ENCODE data around the gene TPP1.

Gene TPP1

DNA sequence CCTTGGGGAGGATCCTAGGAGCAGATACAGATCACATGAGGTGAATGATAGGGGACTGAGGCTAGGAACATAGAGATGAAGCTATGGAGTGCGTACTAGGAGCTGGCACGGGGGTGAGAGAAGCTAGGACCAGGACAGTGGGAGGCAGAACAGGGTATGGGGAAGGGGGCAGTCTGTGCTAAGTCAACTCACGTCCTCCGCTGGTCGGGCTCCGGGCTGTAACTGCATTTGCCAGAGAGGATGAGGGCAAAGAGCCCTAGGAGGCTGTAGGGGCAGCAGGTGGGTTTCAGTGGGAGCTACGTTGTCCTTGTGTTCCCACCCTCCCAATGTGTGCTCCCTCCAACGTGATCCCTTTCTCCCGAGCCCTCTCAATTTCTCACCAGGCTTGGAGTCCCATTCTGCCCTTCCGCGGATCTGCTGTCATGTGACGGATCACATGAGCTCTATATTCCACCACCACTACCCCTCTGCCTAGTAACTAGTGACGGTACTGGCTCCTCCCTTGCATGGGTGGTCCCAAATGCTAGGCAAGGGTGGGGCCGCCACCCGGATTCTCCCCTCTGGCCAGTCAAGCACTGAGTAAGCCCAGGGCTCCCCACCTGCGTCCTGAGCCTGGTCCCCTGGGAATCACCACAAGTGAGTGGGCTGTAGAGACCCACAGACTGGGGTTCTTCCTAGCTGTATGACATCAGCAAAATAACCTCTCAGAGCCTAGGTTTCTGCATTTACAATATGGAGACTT lies at the start of gene TPP1:
Gene TPP1, minus strand, starts transcription at position 419 of the 742 bp plus-strand sequence. Its CDS starts 22 bp downstream, at position 397.
- DNase-seq: peak; percentile 77 to 93

DNA sequence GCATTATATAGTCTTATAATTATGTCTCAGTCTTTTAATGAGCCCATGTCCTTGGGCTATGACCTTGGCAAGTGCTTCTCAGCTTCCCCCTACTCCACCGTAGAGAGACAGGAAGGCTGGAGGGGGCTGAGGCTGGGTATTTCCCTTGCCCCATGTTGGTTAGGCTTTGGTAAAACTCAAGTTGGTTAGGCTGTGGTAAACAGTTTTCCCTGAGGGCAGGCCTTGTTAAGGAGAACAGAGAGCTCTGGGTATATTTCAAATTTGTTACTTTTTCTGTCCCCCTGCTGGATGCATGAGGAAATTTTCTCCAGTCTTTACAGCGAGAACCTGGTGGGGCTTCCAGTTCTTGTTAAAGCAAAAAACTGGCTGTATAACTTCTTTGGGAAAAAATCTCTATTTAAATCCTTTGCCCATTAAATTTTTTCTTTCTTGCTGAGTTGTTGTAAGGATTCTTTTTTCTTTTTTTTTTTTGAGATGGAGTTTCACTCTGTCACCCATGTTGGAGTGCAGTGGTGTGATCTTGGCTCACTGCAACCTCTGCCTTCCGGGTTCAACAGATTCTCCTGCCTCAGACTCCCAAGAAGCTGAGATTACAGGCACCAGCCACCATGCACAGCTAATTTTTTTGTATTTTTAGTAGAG lies 48.6 kb upstream of the TPP1 start:
- no peak for DNase-seq

DNA sequence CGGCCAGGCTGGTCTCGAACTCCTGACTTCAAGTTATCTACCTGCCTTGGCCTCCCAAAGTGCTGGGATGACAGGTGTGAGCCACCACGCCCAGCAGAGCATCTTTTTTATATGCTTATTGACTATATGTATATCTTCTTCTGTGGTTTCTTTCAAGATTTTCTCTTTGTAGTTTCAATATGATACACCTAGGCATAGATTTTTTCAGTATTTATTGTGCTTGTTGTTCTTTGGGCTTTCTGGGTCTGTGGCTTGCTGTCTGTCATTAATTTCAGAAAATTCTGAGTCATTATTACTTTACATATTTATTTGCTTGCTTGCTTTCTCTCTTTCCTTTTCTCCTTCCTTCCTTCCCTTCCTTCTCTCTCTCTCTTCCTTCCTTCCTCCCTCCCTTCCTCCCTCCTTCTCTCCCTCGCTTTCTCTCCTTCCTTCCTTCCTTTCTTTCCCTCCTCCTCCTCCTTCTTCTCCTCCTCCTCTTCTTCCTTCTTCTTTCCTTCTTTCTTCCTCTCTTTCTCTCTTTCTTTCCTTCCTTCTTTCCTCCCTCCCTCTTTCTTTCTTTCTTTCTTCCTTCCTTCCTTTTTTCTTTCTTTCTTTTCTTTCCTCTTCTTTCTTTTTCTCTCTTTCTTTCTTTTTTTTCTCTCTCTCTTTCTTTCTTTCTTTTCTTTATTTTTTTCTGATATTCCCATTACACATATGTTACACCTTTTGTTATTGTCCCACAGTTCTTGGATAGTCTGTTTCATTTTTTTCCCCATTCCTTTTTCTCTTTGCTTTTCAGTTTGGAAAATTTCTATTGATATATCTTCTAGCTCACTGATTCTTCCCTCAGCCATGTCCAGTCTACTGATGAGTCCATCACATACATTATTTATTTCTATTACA lies 47.3 kb upstream of the TPP1 start:
- DNase-seq: no peak

DNA sequence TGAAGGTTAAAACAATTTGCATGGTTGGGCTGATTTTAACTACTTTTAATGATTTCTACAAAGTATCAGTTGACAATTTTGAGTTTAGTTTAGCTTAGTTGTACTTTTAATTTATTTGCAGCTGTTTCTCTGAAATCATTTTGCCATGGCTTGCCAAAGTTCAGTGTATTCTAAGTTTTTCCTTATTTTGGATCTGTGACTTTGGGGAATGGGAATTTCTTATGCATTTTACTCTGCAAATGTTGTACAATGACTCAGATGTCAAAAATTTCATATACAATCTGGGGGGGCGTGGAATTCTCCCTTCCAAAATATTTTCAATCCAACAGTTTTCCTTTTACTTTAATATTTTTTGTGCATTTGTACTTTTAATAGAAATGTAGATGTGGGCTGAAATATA lies 45.3 kb upstream of the TPP1 start:
- no peak for DNase-seq

DNA sequence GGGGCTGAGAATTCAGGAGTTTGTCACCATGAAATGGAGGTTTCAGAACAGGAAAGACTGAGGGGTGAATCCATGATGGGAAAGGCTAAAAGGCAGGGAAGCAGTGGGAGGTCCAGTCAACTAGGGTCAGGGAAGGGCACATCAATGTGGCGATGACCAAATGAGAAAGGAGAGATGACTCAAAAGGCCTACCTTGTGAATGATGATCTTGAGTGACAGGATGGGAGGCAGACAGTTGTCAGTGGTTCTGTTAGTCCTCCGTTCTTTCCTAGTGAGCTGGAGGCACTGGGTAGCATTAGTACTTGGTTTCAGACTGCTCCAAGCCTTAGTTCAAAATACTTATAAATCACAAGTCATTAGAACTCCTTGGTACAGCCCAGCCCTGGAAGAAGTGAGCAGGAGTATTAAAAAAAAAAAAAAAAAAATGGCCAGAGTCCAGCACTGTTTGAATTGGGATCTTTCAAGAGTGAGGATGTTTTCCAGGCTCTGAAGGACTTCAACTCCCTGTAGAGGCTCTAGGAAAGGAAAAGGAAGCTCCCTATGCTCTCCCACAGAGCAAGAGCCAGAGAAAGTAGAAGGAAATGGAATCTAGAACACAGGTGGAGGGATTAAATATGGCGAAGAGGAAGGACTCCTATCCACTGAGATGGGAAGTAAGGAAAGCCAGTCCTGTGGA lies 44.7 kb upstream of the TPP1 start:
- no peak for DNase-seq

DNA sequence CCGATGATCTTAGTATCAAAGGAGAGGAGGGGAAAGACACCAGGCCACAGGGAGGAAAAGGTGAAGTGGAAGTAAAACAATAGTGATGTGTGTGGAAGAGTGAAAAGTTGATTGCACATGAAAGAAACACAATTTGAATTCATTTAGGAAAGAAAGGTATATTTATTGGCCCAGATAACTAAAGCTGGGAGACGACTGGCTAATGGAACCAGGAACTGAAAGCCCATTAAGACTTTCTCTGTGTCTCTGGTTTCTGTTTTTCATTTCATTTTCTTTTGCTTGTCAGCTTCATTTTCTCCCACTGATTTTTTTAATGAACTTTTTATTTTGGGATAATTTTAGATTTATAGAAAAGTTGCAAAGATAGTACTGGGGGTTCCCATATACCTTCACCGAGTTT lies 41.5 kb upstream of the TPP1 start:
- DNase-seq: no peak

DNA sequence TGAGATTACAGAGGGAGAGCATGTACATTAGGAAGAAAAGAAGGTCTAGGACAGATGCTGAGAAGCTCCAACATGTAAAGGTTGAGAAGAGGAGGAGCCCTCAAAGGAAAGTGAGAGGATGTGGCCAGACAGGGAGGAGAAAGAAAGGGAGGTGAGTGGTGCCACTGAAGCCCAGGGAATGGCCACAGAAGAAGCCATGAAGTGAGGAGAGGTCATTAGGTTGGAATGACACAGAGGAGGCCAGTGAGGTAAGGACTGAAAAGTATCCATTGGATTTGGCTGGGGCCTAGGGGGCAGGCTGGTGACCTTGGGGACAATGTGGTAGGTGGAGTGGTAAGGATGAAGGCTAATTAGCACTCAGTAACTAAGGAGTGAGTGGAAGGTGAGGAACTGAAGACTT lies 39.4 kb upstream of the TPP1 start:
- no peak for DNase-seq

DNA sequence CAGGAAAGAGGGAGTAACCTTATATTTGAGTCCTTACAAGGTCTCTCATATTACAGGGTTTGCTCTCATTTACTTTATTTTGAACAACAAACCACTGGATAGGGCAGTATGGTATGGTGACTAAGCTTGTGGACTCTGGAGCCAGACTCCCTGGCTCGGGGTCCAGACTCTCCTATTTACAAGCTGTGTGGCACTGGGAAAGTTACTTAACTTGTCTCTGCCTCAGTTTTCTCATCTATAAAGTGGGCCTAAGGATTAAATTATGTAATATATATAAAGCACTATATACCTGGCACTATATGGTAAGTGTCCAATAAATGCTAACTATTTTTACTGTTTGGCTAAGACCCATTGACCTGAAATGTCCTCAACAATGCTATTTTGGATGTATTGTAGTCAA lies 38.1 kb upstream of the TPP1 start:
- DNase-seq: no peak

DNA sequence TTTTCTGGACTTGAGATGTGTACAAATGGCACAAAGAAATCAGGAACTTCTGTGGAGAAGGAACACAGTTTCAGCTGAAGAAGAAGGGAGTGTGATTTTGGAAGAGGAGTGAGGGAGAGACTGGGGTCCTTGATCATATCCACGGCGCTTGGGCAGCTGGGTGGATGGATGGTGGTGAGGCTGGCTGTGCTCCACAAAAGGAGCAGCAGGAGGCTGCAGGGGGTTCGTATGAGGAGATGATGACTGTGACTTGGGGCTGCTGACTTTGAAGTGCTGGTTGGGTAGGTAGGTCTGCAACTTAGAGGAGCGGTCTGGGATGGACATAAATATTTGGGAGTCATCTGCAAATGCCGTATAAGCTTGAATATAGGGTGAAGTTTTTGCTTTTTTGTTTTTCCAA lies 37.7 kb upstream of the TPP1 start:
- no peak for DNase-seq

DNA sequence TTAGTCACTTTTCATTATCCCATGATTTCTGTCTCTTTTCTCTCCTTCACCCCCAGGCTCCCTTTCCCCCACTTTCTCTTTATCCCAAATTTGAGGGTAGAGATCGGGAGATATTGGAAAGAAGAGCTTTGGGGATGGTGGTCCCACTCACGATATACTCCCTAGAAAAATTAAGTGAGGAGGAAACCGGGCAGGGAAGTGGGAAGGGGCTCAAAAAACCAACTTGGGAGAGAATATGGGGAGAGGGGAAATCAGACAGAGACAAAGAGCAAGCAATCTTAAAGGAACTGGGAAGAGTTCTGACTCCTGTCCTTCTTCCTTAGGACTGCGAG lies 37.3 kb upstream of the TPP1 start:
- no peak for DNase-seq

DNA sequence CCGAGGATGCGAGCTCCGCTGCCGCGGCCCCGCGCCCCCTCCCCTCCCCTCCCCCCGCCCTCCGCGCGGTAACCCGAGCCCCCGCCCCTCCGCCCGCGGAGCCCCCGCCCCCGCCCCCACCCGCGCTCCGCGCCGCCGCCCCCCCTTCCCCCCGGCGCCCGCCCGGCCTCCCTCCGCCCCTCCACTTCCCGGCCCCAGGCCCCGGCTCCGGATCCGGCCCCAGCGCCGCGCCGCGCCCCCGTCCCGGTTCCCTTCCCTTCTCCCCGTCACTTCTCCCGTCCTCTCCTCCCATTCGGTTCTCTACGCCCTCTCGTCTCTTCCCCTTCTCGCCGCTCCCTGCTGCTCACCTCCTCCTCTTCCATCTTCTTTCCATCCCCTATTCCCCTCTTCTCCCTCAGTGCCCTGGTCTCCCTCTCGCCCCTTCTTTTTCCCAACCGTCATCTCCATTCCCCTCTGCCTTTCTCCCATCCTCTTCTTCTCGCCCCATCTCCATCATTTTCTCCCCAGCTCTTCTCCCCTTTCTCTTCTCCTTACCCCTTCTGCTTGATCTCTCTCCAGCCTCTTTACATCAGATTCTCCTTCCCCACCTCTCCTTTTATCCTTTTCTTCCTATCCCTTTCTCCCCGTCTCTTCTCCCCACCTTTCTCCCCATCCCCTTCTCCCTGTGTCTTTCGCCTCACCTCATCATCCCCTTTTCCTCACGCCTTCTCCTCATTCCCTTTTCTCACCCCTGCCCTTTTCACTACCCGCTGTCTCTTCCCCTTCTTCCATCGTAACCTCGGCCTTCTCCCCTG lies 36.8 kb upstream of the TPP1 start, which contains the start of gene DCHS1:
Gene DCHS1, minus strand, starts transcription at position 20 of the 794 bp plus-strand sequence. CDS start 14,196 bp downstream, outside the sequence.
- DNase-seq: no peak

DNA sequence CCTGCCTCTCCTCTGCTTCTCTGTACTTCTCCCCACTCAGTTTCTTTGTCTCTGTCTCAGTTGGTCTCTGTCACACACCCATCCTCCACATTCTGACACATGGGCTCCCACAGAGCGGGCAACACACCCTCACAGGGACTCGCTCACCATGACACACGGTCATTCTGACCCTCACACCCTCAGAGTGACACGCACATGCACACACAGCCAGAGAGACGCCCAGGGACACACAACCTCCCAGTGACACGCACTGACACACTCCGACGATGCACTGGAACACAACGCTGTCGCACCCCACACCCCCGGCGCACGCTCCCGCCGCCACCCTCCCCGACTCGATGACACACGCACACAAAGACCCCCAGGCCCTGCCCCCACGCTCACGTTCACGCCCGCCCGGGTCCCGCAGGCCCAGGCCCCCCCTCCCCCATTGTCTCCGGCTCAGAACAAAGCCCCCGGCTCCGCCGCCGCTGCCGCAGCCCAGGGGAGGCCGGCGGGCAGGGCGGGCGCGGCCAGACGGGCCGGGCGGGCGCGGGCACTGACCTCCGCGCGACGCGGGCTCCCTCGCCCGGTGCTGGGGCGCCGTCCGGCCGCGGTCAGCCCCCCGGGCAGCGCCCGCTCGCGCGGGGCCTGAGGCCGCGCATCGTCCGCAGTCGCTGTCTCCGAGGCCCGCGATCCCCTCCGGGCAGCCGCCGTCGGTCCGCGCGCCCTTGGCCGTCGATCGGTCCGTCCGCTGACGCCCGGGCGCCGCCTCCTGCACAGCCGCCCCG lies 36.0 kb upstream of the TPP1 start:
- no peak for DNase-seq

DNA sequence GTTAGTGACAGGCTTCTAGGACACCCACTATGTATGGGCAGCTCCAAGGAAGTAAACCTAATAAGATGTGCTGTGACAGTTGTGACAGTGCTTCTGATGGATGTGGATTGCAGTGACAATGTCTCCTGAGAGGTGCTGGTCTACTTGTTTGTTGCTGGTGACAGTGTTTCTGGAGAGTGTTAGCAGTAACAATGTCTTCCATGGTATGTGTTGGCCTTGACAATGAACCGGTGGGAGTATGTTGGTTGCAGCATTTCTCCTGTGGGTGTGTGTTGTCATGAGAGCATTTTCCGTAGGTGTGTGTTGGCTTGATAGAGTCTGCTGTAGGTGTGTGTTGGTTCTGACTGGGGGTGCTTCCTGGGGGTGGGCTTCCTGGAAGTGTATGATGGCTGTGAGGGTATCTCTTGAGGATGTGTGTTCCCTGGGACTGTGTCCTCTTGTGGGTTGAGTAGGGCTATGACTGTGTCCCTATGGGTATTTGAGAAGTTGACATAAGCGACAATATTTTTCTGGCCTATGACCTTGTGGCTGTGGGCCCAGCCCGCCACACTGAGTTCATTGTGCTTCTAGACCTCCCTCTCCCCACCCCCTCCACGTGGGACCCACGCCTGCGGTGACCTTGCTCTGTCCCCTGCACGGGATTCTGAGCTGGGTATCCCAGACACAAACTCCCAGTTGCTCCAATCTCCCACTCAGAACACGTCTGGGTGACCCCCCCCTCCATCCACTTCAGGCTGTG lies 35.2 kb upstream of the TPP1 start:
- DNase-seq: no peak

DNA sequence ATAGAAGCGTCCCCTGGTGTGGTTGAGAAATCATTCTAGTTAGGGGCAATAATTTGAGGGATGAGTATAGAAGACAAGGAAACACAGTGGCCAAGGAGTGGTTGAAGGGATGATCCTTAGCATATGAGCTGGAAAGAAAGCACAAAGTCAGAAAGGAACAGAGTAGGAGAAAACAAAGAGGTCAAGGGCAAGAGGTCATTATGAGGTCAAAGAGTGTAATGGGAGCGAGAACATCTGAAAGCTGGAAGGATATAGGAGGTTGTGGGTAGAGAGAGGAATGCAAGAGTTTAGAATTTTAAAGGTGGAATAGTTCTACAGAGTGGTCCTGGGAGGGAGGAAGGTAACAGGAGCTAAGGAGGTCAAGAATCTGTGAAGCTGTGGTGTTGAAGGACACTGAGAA lies 34.4 kb upstream of the TPP1 start:
- no peak for DNase-seq

DNA sequence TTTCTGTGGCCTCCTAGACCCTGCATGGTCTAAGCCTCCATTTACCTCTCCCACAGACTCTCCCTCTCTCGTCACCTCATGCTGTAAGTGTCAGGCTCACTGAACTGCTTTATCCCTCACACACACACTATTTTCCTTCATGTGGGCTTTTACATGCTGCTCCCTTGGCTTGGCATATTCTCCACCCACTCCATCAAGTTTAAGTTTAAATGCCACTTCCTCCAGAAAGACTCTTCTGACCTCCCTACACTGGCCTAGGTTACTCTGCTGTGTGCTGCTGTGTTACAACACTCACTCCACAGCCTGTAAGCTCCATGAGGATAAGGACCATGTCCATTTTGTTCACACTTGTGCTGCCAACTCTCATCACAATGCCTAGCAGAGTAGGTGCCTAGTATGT lies 33.9 kb upstream of the TPP1 start:
- DNase-seq: no peak

DNA sequence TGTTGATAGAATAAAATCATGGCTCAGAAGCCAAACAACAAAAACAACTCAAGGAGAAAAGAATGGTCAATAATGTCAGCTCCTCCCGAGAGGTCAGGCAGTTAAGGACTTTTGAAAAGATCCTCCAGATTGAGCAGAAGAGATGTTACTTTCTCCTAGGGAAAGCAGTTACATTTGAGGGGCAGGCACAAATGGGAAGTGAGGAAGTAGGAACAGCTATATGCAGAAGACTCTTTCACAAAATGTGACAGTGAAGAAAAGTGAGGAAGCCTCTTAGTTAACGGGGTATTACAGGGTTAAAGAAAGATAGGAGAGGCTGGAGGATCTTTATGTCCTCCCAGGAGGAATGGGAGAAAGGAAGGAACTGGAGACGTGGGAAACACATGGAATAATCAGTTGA lies 33.0 kb upstream of the TPP1 start:
- no peak for DNase-seq

DNA sequence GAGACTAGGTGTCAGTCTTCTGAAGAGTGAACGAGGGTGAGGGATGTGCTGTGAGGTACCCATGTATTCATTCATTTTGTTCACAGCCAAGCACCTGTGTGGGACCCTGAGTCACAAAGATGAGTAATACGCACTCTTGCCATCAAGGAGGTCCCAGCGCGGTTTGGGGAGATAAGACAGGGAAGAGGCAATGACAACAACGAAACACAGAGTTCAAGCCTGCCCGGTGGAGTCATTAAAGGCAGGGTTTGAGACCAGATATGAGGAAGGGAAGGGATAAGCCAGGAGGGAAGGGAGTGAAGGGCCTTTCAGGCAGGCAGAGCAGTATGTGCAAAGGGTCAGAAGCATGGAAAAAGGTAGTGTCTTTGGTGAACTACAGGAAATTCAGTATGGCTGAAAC lies 31.8 kb upstream of the TPP1 start:
- no peak for DNase-seq

DNA sequence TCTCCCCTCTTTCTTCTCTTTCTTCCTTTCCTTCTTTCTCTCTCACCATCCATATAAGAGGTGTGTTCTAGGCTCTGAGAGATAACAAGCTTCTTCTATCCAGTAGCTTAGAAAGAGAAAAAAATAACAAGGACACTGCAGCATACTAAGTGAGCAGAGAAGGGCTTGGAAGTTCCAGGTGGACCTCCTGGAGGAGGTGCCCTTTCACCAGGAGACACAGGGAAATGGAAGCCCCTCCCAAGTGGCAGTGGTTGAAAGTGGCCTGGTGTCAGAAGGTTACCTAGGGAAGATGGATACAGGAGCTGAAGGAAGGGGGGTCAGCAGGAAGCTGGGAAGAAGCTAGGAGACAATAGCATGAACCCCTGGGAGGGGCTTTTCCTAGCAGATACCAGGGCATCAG lies 30.9 kb upstream of the TPP1 start:
- DNase-seq: no peak

DNA sequence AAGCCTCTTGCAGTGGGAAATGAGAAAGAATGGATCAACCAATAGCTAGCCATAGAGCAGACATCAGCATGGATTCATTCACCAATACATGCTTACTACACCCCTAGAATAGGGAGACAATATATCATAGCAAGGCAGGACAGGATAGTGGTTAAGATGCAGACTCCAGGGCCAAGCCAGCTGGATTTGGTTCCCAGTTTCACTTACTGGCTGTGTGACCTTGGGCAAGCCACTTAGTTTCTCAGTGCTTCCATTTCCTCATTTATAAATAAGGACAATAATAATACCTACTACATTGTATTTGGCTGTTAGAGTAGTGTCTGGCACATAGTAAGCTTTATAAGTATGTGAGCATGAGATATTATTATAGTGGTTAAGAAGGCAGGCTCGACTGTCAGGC lies 29.3 kb upstream of the TPP1 start:
- DNase-seq: no peak

DNA sequence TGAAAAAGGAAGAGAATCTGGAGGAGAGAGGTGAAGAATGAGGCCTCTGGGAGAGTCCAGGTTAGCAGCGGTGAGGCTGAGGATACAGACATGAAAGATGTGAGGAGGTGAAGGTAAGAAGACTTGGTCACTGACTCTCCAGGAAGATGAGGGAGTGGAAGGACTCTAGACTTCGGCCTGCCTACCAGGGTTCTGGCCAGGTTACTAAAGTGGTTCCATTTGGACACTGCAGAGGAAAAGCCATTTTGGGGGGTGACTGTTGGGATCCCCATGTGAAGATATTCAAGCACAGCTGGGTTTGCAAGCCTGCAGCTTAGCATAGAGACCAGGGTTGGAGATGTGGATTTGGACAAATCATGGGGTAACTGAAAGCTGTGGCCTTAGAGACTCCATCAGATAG lies 28.6 kb upstream of the TPP1 start:
- no peak for DNase-seq

Data from NCI-H524 (cell line).